ENCODE data around the gene PCBP3. TPM values are rescaled to one million over a fixed set of nuclear protein-coding genes. Genes with fewer than 3 reads are reported as not detected.

PCBP3 gene
- total and polyA plus RNA-seq, 10 of the 15 experiments (the other 5 are each of a cell fraction or from before 2014, with no cell fraction given) = 0.09 to 1.3 (median 0.46) TPM; not detected in 3

DNA sequence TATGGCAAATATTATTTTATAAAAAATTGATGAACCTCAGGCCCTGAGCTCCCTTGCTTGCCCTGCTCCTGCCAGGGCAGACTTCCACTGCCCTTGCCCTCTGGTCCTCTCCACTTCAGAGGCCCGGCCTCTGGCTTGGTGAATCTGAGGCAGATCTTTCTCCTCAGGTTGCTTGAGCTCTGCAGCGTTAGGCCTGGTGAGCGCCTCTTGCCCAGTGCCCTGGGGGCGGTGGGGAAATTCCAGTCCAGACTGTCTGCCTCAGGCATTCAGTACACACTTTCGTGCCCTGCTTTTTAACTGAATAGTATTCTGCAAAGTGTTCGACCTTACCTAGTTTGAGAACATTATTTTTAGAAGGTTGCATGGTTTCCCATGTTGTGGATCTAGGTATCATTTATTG is 98.2 kb downstream of the PCBP3 start:
- intact Hi-C loops (cut with micrococcal nuclease; ENCODE audit: unreplicated experiment) (no loop called here), in situ Hi-C loops (cut with MboI) (no loop called here)
- ChIA-PET CTCF (interaction anchor here (0.7 to 1.3 kb wide), 2 partner anchors 169 to 185 kb away, joined by 3 read pairs; no protein-coding TSS in a partner anchor), RAD21 (ENCODE audit: unreplicated experiment) (interaction anchor here (0.7 kb wide), 1 partner anchor 185 kb away, joined by 4 read pairs; no protein-coding TSS in a partner anchor), SMC1A (ENCODE audit: uncharacterized antibody, unreplicated experiment) (interaction anchor here (0.9 to 1.6 kb wide), 4 partner anchors 13 to 83 kb away, joined by 3 to 8 read pairs (median 3); no protein-coding TSS in a partner anchor), POLR2A (interaction anchor here (0.6 to 1.2 kb wide), 2 partner anchors 32 to 198 kb away, joined by 3 read pairs; no protein-coding TSS in a partner anchor)
- Histone ChIP-seq H3K4me1 (ENCODE audit: control insufficient read depth, insufficient read depth, low read length) (no peaks in the 10 kb centered on the region), H3K27me3 (replicated peaks in 1 of 2; ENCODE audit: control insufficient read depth in 2 of 2, insufficient read depth in 2 of 2, low read length in 1 of 2) (no peaks in the 10 kb centered on the region), H3K36me3 (ENCODE audit: control insufficient read depth in 2 of 2, insufficient read depth in 2 of 2, low read length in 1 of 2) (no peaks in the 10 kb centered on the region), H3K4me3 (no peak overlapping the region), H3K9me3 (replicated peaks; ENCODE audit: control insufficient read depth, insufficient read depth, low read length) (no peaks in the 10 kb centered on the region; the same call in 2 of the 3 replicates), H3K79me2 (ENCODE audit: control insufficient read depth, insufficient read depth, low read length) (no peaks in the 10 kb centered on the region), H3K9ac (ENCODE audit: control insufficient read depth, insufficient read depth, low read length) (no peak overlapping the region), H2AFZ (ENCODE audit: control insufficient read depth, low read depth, low read length) (no peak overlapping the region), H3K27ac (ENCODE audit: control insufficient read depth, insufficient read depth) (no peak overlapping the region), H3K4me2 (ENCODE audit: control insufficient read depth, insufficient read depth) (no peak overlapping the region), H4K20me1 (ENCODE audit: control insufficient read depth, insufficient read depth) (no peaks in the 10 kb centered on the region)
- 25% methylated on average over 6 of the region's 6 CpGs for WGBS (ENCODE audit: insufficient coverage, insufficient replicate concordance, low lambda C conversion rate, missing lambda C conversion rate)
- ATAC-seq (peak; percentile 18; the same call in 1 of the 3 replicates), DNase-seq (ENCODE audit: low read depth, low spot score) (no peak), FAIRE-seq (no peak)
- BruUV-seq (replicated peaks) = no TSS peak
- TF ChIP-seq SUZ12 (IDR thresholded peaks at IDR 0.05; ENCODE audit: unreplicated experiment) = no peak
- no peak for TF ChIP-seq NFIC (IDR thresholded peaks at IDR 0.05; ENCODE audit: low read depth, low read length)
- no peak for TF ChIP-seq CBX3 (IDR thresholded peaks at IDR 0.05; ENCODE audit: borderline replicate concordance, low read depth)

DNA sequence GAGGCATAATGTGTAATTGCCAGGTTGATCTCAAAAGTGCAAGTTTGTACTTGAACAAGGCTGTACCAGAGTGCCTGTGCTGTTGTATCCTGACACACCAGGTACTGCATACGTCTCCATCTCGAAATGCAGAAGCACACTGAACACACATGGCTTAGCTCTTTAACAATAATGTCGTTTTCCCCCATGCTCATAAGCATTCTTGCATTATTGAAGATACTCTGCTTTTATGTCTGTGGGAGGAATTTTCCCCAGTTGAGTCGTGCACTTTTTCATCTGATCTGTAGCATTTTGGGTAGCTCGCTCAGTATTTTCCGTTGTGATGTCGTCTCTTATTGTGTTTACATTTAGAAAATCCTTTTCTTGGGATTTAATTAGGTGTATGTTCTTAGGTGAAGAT is 98.7 kb downstream of the PCBP3 start:
- Histone ChIP-seq H3K4me2 (ENCODE audit: control insufficient read depth, insufficient read depth) (no peak overlapping the region), H3K27ac (ENCODE audit: control insufficient read depth, insufficient read depth) (no peak overlapping the region), H3K9ac (ENCODE audit: control insufficient read depth, insufficient read depth, low read length) (no peak overlapping the region), H3K4me3 (no peak overlapping the region), H3K27me3 (replicated peaks in 1 of 2; ENCODE audit: control insufficient read depth in 2 of 2, insufficient read depth in 2 of 2, low read length in 1 of 2) (no peaks in the 10 kb centered on the region), H3K36me3 (ENCODE audit: control insufficient read depth in 2 of 2, insufficient read depth in 2 of 2, low read length in 1 of 2) (no peaks in the 10 kb centered on the region), H3K4me1 (ENCODE audit: control insufficient read depth, insufficient read depth, low read length) (no peaks in the 10 kb centered on the region), H2AFZ (ENCODE audit: control insufficient read depth, low read depth, low read length) (no peak overlapping the region), H4K20me1 (ENCODE audit: control insufficient read depth, insufficient read depth) (no peaks in the 10 kb centered on the region), H3K9me3 (replicated peaks; ENCODE audit: control insufficient read depth, insufficient read depth, low read length) (no peaks in the 10 kb centered on the region; the same call in 1 of the 3 replicates), H3K79me2 (ENCODE audit: control insufficient read depth, insufficient read depth, low read length) (no peaks in the 10 kb centered on the region)
- in situ Hi-C loops (cut with MboI) (no loop called here), intact Hi-C loops (cut with micrococcal nuclease; ENCODE audit: unreplicated experiment) (no loop called here)
- DNase-seq (ENCODE audit: low read depth, low spot score) (no peak), FAIRE-seq (no peak), ATAC-seq (no peak)
- ChIA-PET RAD21 (ENCODE audit: unreplicated experiment) (no interaction called here), POLR2A (no interaction called here), CTCF (no interaction called here), SMC1A (ENCODE audit: uncharacterized antibody, unreplicated experiment) (interaction anchor here (0.8 to 1.6 kb wide), 4 partner anchors 12 to 186 kb away, joined by 3 to 8 read pairs (median 3); no protein-coding TSS in a partner anchor)
- BruUV-seq (replicated peaks) = no TSS peak
- 41% methylated on average over 7 of the region's 7 CpGs for WGBS (ENCODE audit: insufficient coverage, insufficient replicate concordance, low lambda C conversion rate, missing lambda C conversion rate)
- TF ChIP-seq KLF5 (IDR thresholded peaks at IDR 0.05; ENCODE audit: partially characterized antibody) (no peak), RAD21 (IDR thresholded peaks at IDR 0.05; ENCODE audit: insufficient read depth, low read depth, low read length) (no peak), NRF1 (conservative IDR thresholded peaks at IDR 0.05; ENCODE audit: low read depth, low read length) (no peak), SRF (IDR thresholded peaks at IDR 0.05; ENCODE audit: low read depth in 2 of 2, low read length in 2 of 2) (no peak), EZH2 (IDR thresholded peaks at IDR 0.05; ENCODE audit: borderline replicate concordance, control insufficient read depth, low read depth, low read length) (no peak), SUZ12 (IDR thresholded peaks at IDR 0.05; ENCODE audit: unreplicated experiment) (no peak), BHLHE40 (IDR thresholded peaks at IDR 0.05; ENCODE audit: borderline replicate concordance in 1 of 2, low read depth in 2 of 2, low read length in 1 of 2) (no peak), ZSCAN29 (IDR thresholded peaks at IDR 0.05) (no peak), DPF2 (IDR thresholded peaks at IDR 0.05) (no peak)
- TF ChIP-seq, protein P1, sequence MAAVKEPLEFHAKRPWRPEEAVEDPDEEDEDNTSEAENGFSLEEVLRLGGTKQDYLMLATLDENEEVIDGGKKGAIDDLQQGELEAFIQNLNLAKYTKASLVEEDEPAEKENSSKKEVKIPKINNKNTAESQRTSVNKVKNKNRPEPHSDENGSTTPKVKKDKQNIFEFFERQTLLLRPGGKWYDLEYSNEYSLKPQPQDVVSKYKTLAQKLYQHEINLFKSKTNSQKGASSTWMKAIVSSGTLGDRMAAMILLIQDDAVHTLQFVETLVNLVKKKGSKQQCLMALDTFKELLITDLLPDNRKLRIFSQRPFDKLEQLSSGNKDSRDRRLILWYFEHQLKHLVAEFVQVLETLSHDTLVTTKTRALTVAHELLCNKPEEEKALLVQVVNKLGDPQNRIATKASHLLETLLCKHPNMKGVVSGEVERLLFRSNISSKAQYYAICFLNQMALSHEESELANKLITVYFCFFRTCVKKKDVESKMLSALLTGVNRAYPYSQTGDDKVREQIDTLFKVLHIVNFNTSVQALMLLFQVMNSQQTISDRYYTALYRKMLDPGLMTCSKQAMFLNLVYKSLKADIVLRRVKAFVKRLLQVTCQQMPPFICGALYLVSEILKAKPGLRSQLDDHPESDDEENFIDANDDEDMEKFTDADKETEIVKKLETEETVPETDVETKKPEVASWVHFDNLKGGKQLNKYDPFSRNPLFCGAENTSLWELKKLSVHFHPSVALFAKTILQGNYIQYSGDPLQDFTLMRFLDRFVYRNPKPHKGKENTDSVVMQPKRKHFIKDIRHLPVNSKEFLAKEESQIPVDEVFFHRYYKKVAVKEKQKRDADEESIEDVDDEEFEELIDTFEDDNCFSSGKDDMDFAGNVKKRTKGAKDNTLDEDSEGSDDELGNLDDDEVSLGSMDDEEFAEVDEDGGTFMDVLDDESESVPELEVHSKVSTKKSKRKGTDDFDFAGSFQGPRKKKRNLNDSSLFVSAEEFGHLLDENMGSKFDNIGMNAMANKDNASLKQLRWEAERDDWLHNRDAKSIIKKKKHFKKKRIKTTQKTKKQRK (IDR thresholded peaks at IDR 0.05; ENCODE audit: low read depth, low read length) = no peak
- TF ChIP-seq, protein P2, sequence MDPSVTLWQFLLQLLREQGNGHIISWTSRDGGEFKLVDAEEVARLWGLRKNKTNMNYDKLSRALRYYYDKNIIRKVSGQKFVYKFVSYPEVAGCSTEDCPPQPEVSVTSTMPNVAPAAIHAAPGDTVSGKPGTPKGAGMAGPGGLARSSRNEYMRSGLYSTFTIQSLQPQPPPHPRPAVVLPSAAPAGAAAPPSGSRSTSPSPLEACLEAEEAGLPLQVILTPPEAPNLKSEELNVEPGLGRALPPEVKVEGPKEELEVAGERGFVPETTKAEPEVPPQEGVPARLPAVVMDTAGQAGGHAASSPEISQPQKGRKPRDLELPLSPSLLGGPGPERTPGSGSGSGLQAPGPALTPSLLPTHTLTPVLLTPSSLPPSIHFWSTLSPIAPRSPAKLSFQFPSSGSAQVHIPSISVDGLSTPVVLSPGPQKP (IDR thresholded peaks at IDR 0.05; ENCODE audit: low read depth, low read length) = no peak

Data from GM12878 (cell line).